ENCODE results near the gene SLC32A1. TPM values are rescaled to one million over a fixed set of nuclear protein-coding genes. Genes with fewer than 3 reads are reported as not detected.
A peak's percentile ranks its signal among the peaks of the same experiment; 100 is the strongest.

The SLC32A1 gene
- total RNA-seq, 4 donors from 2014 or later: not detected

DNA sequence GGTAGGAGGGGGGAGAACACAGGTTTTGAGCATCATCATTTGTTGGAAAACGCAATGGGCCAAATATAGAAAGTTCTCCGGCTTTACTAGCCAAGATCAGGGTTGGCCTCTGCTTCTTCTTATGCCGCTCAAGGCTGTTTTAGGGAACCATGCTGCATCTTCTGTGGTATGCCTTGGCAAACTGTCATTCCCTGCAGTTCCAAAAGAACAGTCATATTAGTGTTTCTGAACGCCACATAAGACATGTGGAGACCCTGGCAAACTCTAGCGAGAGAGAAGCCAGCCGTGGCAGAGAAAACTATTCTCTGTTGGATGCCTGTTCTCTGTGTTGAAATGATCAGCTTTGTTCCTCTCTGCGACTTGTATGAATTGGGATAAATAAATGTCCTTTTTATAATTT lies 34.8 kb downstream of the SLC32A1 start:
- 79 to 81% methylated on average over 7 of the region's 7 CpGs for WGBS, 2 donors

DNA sequence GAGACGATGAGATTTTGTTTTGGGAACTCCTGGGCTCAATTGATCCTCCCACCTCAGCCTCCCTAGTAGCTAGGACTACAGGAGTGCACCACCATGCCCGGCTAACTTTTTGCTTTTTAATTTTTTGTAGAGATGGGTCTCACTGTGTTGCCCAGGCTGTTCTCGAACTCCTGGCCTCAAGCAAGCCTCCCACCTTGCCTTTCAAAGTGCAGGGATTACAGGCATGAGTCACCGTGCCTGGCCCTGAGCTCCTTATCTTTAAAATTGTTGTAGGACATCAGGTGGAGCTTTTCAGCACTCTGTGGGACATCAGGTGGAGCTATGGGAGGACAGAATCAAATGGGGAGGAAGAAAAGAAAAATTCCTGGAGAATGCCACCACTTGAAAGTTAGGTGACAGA lies 36.7 kb downstream of the SLC32A1 start:
- intact Hi-C loops (cut with DNase I; ENCODE audit: low total_unique reads): no loop called here
- H3K4me3 ChIP-seq (ENCODE audit: low read depth, poor library complexity, severe bottlenecking): no peak overlapping the region
- TF ChIP-seq, protein P1, sequence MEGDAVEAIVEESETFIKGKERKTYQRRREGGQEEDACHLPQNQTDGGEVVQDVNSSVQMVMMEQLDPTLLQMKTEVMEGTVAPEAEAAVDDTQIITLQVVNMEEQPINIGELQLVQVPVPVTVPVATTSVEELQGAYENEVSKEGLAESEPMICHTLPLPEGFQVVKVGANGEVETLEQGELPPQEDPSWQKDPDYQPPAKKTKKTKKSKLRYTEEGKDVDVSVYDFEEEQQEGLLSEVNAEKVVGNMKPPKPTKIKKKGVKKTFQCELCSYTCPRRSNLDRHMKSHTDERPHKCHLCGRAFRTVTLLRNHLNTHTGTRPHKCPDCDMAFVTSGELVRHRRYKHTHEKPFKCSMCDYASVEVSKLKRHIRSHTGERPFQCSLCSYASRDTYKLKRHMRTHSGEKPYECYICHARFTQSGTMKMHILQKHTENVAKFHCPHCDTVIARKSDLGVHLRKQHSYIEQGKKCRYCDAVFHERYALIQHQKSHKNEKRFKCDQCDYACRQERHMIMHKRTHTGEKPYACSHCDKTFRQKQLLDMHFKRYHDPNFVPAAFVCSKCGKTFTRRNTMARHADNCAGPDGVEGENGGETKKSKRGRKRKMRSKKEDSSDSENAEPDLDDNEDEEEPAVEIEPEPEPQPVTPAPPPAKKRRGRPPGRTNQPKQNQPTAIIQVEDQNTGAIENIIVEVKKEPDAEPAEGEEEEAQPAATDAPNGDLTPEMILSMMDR (IDR thresholded peaks at IDR 0.05): no peak
- TF ChIP-seq POLR2A (IDR thresholded peaks at IDR 0.05): no peak
- peak in 1 of 2 donors; percentile 13 for DNase-seq (ENCODE audit: low spot score in 2 of 2)
- 88 to 95% methylated on average over 4 of the region's 4 CpGs for WGBS, 2 donors

More for the DNA sequence above, 34.8 kb downstream of the SLC32A1 start:
- TF ChIP-seq, protein P1 (IDR thresholded peaks at IDR 0.05): no peak
- no peak for TF ChIP-seq POLR2A (IDR thresholded peaks at IDR 0.05)
- intact Hi-C loops (cut with DNase I; ENCODE audit: low total_unique reads): no loop called here
- peak in 1 of 2 donors; percentile 7 for DNase-seq (ENCODE audit: low spot score in 2 of 2)
- no peak overlapping the region for H3K4me3 ChIP-seq (ENCODE audit: low read depth, poor library complexity, severe bottlenecking)

DNA sequence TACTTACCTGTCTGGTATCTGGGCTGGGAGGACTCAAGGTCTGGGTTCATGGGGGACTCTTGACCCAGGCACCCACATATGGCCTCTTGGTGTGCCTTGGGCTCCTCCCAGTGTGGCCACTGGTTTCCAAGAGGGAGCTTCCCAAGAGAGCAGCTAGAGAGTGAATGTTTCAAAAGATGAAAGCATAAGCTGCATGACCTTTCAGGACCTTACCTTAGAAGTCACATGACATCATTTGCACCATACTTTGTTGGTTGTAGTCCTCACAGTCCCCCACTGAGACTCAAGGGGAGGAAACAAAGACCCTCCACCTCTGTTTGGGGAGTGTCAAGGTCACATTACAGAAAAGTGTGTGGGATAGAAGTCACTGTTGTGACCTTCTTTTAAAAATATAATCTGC lies 37.9 kb downstream of the SLC32A1 start:
- intact Hi-C loops (cut with DNase I; ENCODE audit: low total_unique reads): no loop called here
- DNase-seq (ENCODE audit: low spot score in 2 of 2): peak in 1 of 2 donors; percentile 14
- TF ChIP-seq, protein P1 (IDR thresholded peaks at IDR 0.05): no peak
- TF ChIP-seq POLR2A (IDR thresholded peaks at IDR 0.05): no peak
- H3K4me3 ChIP-seq (ENCODE audit: low read depth, poor library complexity, severe bottlenecking): no peak overlapping the region

DNA sequence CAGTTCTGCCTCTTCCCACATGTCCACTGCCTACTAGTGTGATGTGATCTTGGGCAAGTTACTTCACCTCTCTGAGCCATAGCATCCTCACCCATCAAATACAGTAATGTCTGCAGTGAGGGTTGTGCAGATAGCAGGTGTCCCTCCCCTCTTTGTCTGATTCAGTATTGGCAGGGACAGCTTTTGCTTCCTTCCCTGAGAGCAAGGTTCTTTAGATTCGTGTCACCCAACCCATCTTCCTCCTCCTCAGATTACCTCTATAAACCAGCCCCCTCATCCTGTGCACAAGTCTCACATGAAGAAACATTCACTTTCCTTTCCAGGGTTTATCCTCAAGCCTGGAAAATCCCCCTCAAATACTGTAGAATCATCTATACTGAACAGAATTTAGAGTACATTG lies 39.3 kb downstream of the SLC32A1 start:
- no peak for DNase-seq (ENCODE audit: low spot score in 2 of 2)
- WGBS, 2 donors: 68 to 88% methylated on average over 1 of the region's 1 CpG
- intact Hi-C loops (cut with DNase I; ENCODE audit: low total_unique reads): no loop called here
- TF ChIP-seq POLR2A (IDR thresholded peaks at IDR 0.05): no peak
- TF ChIP-seq, protein P1 (IDR thresholded peaks at IDR 0.05): no peak
- H3K4me3 ChIP-seq (ENCODE audit: low read depth, poor library complexity, severe bottlenecking): no peak overlapping the region

DNA sequence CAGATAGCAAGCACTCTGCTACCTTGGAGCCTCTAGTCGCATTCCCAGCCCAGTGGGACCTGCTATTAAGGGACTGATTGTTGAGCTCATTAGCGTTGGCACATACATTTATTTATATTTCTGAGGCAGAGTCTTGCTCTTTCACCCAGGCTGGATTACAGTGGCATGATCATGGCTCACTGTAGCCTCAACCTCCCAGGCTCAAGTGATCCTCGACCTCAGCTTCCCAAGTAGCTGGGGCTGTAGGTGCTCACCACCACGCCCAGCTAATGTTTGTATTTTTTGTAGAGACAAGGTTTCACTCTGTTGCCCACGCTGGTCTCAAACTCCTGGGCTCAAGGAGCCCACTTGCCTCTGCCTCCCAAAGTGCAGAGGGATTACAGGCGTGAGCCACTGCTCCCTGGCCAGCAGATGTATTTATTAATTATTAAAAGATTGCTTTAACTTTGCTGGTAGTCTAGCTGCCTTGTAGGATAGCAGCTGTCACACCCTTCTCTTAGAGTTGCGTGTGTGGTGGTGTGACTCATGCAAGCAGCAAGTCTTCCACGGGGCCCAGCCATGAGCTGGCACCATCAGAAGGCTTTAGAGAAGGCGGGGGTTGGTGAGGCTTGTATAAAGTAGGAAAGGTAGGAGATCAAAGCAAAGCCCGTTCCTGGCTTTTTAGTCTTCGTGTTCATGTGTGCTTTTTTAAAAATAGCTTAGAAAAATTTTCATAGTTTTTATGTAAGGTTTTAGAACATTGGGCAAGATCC lies 40.5 kb downstream of the SLC32A1 start:
- peak; percentile 18 to 58 for DNase-seq (ENCODE audit: low spot score in 2 of 2)
- no peak for TF ChIP-seq POLR2A (IDR thresholded peaks at IDR 0.05)
- TF ChIP-seq, protein P1 (IDR thresholded peaks at IDR 0.05): no peak
- 53 to 62% methylated on average over 11 of the region's 11 CpGs for WGBS, 2 donors
- intact Hi-C loops (cut with DNase I; ENCODE audit: low total_unique reads): no loop called here
- H3K4me3 ChIP-seq (ENCODE audit: low read depth, poor library complexity, severe bottlenecking): no peak overlapping the region

DNA sequence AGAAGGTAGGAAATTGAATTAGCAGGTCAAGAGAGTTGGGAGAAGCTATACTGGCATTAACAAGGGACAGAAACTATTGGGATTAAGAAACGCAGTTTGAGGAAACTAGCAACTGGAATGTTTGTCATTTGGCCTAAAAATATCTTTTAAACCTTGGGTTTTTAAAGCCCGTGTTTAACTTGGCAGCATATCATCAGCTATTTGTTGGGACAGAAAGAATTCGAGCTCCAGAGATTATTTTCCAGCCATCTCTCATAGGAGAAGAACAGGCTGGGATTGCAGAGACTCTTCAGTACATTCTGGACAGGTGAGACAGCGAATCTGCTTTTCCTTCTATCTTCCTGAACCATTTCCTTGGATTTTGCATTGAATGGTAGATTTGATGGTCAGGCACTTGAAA lies 41.8 kb downstream of the SLC32A1 start:
- no peak for DNase-seq (ENCODE audit: low spot score in 2 of 2)
- WGBS, 2 donors: 80 to 86% methylated on average over 4 of the region's 4 CpGs
- H3K4me3 ChIP-seq (ENCODE audit: low read depth, poor library complexity, severe bottlenecking): no peak overlapping the region
- intact Hi-C loops (cut with DNase I; ENCODE audit: low total_unique reads): no loop called here
- TF ChIP-seq, protein P1 (IDR thresholded peaks at IDR 0.05): no peak
- TF ChIP-seq POLR2A (IDR thresholded peaks at IDR 0.05): no peak
